A673 (cell line): Measurements from ENCODE around the gene SLC17A7. TPM values are rescaled to one million over a fixed set of nuclear protein-coding genes. Genes with fewer than 3 reads are reported as not detected.

Experiments
- BruUV-seq: library from RNA; stranded (reverse); fragments of 400-500 nt; replicated peaks from 2 replicates; lab custom pipeline; 2021; lab: Mats Ljungman, UMichigan
- CTCF ChIA-PET: fragments of 300-600 bp; sonication (Branson Sonifier 250); formaldehyde crosslinking; loops from one replicate; lab custom pipeline; 2022; ENCODE audit warnings: antibody characterized with exemption; lab: Charles Lee
- POLR2A ChIA-PET: fragments of 300-600 bp; sonication (Branson Sonifier 250); formaldehyde crosslinking; loops from one replicate; lab custom pipeline; 2022; ENCODE audit warnings: antibody characterized with exemption; ENCODE audit not compliant: low non-redundant PET; lab: Charles Lee
- DNase-seq: peaks from one replicate; pipeline ENCODE4 v3.0.0-alpha.2; 2015; ENCODE audit warnings: low spot score
- H3K27ac ChIP-seq: fragments of 200-600 bp; sonication (generic); 2 replicates; pipeline ENCODE4 v1.5.1; 2016; ENCODE audit warnings: mixed run types, low read depth, mild to moderate bottlenecking, mixed read lengths, antibody characterized with exemption, low read length; ENCODE audit not compliant: poor library complexity, severe bottlenecking
- H3K27me3 ChIP-seq: fragments of 200-600 bp; sonication (generic); replicated peaks from 2 replicates; pipeline ENCODE4 v1.6.1; 2017; ENCODE audit warnings: mixed run types, low read depth, mild to moderate bottlenecking, mixed read lengths, antibody characterized with exemption, low read length; ENCODE audit not compliant: insufficient read depth, poor library complexity
- H3K36me3 ChIP-seq: fragments of 200-600 bp; sonication (generic); 2 replicates; pipeline ENCODE4 v1.6.1; 2016; ENCODE audit warnings: mixed run types, mild to moderate bottlenecking, mixed read lengths, antibody characterized with exemption, low read length; ENCODE audit not compliant: insufficient read depth, poor library complexity, severe bottlenecking
- H3K4me1 ChIP-seq: fragments of 200-600 bp; sonication (generic); 2 replicates; pipeline ENCODE4 v1.6.1; 2017; ENCODE audit warnings: mixed run types, mild to moderate bottlenecking, mixed read lengths, antibody characterized with exemption, low read length; ENCODE audit not compliant: insufficient read depth, poor library complexity, severe bottlenecking
- H3K4me3 ChIP-seq: fragments of 200-600 bp; sonication (generic); 2 replicates; pipeline ENCODE4 v1.5.1; 2016; ENCODE audit warnings: low read depth, mixed run types, mild to moderate bottlenecking, mixed read lengths, low read length; ENCODE audit not compliant: poor library complexity, severe bottlenecking
- H3K9me3 ChIP-seq: fragments of 200-600 bp; sonication (generic); 2 replicates; pipeline ENCODE4 v1.6.1; 2016; ENCODE audit warnings: mixed run types, low read depth, mild to moderate bottlenecking, mixed read lengths, antibody characterized with exemption, low read length; ENCODE audit not compliant: poor library complexity, severe bottlenecking
- EZH2 ChIP-seq: fragments of 200-600 bp; sonication (generic); IDR thresholded peaks from 2 replicates; pipeline ENCODE4 v1.6.1; 2017; ENCODE audit warnings: borderline replicate concordance, low read depth, mild to moderate bottlenecking, mixed read lengths, antibody characterized with exemption, low read length; ENCODE audit not compliant: poor library complexity, severe bottlenecking
- intact Hi-C: fragments of 100-400 bp; cut with micrococcal nuclease; formaldehyde crosslinking; loops from one replicate; pipeline ENCODE4 v1.10.0; 2022; ENCODE audit not compliant: unreplicated experiment
- total RNA-seq: library from RNA; stranded (reverse); gene quantifications from 2 replicates; pipeline ENCODE4 v1.2.3, GENCODE V29; 2021
- TF ChIP-seq, protein P1 (sequence below): fragments of 300-800, 200-600 bp; sonication (generic); conservative IDR thresholded peaks from 2 replicates; pipeline ENCODE4 v1.5.1; 2017; ENCODE audit warnings: low read depth, mild to moderate bottlenecking, antibody characterized with exemption, low read length, moderate library complexity, mixed read lengths

The SLC17A7 gene
- total RNA-seq, 1 experiment from 2014 or later = 1.7 TPM

DNA sequence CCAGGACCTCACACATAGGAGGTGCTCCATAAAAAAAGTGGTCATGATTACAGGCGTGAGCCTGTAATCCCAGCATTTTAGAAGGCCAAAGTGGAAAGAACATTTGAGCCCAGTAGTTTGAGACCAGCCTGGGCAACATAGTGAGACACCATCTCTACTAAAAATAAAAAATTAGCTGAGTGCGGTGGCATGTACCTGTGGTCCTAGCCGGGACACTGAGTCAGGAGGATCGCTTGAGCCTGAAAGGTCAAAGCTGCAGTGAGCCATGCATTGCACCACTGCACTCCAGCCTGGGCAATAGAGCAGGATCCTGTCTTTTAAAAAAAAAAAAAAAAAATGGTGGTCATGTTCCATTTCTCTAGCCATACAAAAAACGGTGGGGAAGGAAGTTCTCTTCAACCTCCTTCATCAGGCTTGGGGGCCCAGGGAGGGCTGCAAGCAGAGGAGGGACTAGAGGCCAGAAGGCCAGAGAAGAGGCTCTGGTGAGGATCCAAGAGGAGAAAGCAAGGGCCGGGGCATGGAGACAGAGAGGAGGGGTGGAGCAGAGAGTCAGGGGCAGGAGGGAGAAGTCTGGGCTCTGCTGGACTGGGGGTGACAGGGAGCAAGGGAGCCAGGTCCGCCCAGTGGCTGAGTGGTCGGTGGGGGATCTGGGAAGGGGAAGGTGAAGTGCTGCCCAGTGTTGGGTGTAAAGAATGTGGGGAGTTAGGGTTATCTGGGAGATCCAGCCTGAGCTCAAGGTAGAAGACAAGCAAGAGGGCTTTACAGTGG lies 44.4 kb downstream of the SLC17A7 start:
- Histone ChIP-seq H3K4me3 (no peak overlapping the region), H3K9me3 (no peaks in the 10 kb centered on the region), H3K36me3 (no peaks in the 10 kb centered on the region), H3K27me3 (no peaks in the 10 kb centered on the region), H3K4me1 (no peaks in the 10 kb centered on the region), H3K27ac (no peak overlapping the region)
- no TSS peak for BruUV-seq
- ChIA-PET POLR2A (no interaction called here), CTCF (no interaction called here)
- intact Hi-C loops = no loop called here
- no peak for DNase-seq
- TF ChIP-seq, protein P1, sequence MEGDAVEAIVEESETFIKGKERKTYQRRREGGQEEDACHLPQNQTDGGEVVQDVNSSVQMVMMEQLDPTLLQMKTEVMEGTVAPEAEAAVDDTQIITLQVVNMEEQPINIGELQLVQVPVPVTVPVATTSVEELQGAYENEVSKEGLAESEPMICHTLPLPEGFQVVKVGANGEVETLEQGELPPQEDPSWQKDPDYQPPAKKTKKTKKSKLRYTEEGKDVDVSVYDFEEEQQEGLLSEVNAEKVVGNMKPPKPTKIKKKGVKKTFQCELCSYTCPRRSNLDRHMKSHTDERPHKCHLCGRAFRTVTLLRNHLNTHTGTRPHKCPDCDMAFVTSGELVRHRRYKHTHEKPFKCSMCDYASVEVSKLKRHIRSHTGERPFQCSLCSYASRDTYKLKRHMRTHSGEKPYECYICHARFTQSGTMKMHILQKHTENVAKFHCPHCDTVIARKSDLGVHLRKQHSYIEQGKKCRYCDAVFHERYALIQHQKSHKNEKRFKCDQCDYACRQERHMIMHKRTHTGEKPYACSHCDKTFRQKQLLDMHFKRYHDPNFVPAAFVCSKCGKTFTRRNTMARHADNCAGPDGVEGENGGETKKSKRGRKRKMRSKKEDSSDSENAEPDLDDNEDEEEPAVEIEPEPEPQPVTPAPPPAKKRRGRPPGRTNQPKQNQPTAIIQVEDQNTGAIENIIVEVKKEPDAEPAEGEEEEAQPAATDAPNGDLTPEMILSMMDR = no peak
- TF ChIP-seq EZH2 = no peak

DNA sequence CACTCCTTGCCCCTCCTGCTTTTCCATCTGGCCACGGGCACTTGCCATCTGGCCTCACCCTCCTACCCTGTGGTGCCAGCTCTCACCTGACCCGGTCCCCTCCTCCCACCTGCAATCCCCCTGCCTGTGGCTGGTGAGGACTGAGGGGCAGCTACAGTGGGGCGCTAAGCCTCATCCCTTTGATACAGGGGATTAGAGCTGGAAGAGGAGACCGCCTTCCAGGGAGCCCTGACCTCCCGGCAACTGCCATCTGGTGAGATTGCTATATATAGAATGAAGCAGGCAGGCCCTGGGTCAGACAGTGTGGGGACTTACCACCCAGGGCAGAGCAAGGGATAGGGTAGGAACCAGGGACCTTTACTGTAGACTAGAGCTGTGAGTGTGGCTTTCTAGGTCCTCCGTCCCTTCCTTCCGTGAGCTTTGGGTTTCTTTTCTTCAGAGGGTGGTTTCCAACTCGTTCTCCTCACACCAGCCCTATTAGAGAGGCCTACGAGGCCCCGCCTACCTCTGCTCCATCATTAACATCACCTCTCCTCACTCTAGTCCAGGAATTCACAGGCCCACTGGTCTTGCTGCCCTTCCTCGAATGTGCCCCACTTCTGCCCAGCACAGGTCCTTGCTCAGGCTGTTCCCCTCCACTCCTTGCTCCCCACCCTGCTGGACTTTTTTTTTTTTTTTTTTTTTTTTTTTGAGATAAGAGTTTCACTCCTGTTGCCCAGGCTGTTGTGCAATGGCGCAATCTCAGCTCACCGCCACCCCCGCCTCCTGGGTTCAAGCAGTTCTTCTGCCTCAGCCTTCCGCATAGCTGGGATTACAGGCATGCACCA lies 45.5 kb downstream of the SLC17A7 start:
- Histone ChIP-seq H3K27ac (no peak overlapping the region), H3K4me3 (no peak overlapping the region), H3K36me3 (no peaks in the 10 kb centered on the region), H3K4me1 (no peaks in the 10 kb centered on the region), H3K27me3 (no peaks in the 10 kb centered on the region), H3K9me3 (no peaks in the 10 kb centered on the region)
- TF ChIP-seq, protein P1 = no peak
- no peak for TF ChIP-seq EZH2
- ChIA-PET POLR2A (no interaction called here), CTCF (no interaction called here)
- intact Hi-C loops = no loop called here
- BruUV-seq = no TSS peak
- DNase-seq = no peak

DNA sequence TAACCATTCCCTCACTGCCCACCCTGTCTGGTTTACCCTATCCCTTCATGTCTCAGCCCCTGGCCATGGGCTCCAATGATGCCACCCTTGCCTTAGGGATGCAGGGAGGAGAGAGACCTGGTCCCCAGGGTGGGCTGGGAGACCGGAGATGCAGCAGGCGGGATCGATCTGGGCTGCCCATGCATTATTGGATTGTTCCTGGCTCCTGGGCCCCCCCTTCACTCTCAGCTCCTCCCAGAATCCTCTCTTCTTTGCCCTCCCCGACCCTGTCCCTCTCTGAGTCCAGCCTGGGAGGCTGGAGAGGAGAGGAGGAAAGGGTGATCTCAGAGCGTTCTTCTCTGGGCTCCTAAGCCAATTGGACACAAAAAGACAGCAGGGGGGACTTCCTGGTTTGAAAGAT lies 47.4 kb downstream of the SLC17A7 start:
- no peaks in the 10 kb centered on the region for H3K27me3 ChIP-seq
- no peak overlapping the region for H3K4me3 ChIP-seq
- H3K27ac ChIP-seq = no peak overlapping the region
- ChIA-PET CTCF (interaction anchor here (0.7 kb wide), 1 partner anchor 168 kb away, joined by 4 read pairs; no protein-coding TSS in a partner anchor), POLR2A (no interaction called here)
- no peaks in the 10 kb centered on the region for H3K4me1 ChIP-seq
- intact Hi-C loops = no loop called here
- TF ChIP-seq EZH2 = no peak
- TF ChIP-seq, protein P1 = no peak
- no peaks in the 10 kb centered on the region for H3K36me3 ChIP-seq
- no TSS peak for BruUV-seq
- no peaks in the 10 kb centered on the region for H3K9me3 ChIP-seq
- no peak for DNase-seq
